HepG2 (cell line): ENCODE results near the gene RPS2. TPM values are rescaled to one million over a fixed set of nuclear protein-coding genes. Genes with fewer than 3 reads are reported as not detected.

ENCODE experiments used
- AGO2 ChIP-seq: fragments of 200-400 bp; formaldehyde crosslinking; optimal IDR thresholded peaks from 2 replicates; pipeline ENCODE3; 2017; ENCODE audit warnings: mild to moderate bottlenecking, low read depth, low read length, moderate library complexity
- AKAP8 ChIP-seq: sonication (generic); formaldehyde crosslinking; IDR thresholded peaks from 2 replicates; pipeline ENCODE4 v1.5.1; 2020; ENCODE audit warnings: mild to moderate bottlenecking, missing genetic modification reagents
- ASH2L ChIP-seq: fragments of 300-600, 200-600 bp; sonication (generic); IDR thresholded peaks from 2 replicates; pipeline ENCODE4 v1.7.0; 2017; ENCODE audit warnings: low read depth, mild to moderate bottlenecking, moderate library complexity, mixed read lengths, low read length; ENCODE audit not compliant: insufficient read length
- EZH2 ChIP-seq: conservative IDR thresholded peaks from 2 replicates; pipeline ENCODE4 v1.6.1; 2012; ENCODE audit warnings: mild to moderate bottlenecking, low read depth, low read length, moderate library complexity
- MXD4 ChIP-seq: IDR thresholded peaks from 2 replicates; pipeline ENCODE4 v1.6.1; 2016; ENCODE audit warnings: mild to moderate bottlenecking, missing biosample characterization, missing genetic modification reagents
- PRPF4 ChIP-seq: fragments of 200-400 bp; formaldehyde crosslinking; IDR thresholded peaks from 2 replicates; pipeline ENCODE4 v1.6.1; 2016; ENCODE audit warnings: low read length, low read depth; ENCODE audit not compliant: poor library complexity, severe bottlenecking
- SAFB2 ChIP-seq: sonication (generic); formaldehyde crosslinking; IDR thresholded peaks from 2 replicates; pipeline ENCODE4 v1.5.1; 2020; ENCODE audit warnings: missing genetic modification reagents, low read depth, mild to moderate bottlenecking, borderline replicate concordance
- SPEN ChIP-seq: sonication (generic); formaldehyde crosslinking; IDR thresholded peaks from 2 replicates; pipeline ENCODE4 v1.5.1; 2020; ENCODE audit warnings: low read depth, mild to moderate bottlenecking, missing genetic modification reagents
- STAG1 ChIP-seq: sonication (generic); formaldehyde crosslinking; IDR thresholded peaks from 2 replicates; pipeline ENCODE4 v1.4.0; 2020; ENCODE audit warnings: missing genetic modification reagents
- TMF1 ChIP-seq: sonication (generic); formaldehyde crosslinking; IDR thresholded peaks from 2 replicates; pipeline ENCODE4 v1.8.1; 2022; ENCODE audit warnings: low read depth, missing genetic modification reagents
- ZFX ChIP-seq: sonication (generic); formaldehyde crosslinking; IDR thresholded peaks from 2 replicates; pipeline ENCODE4 v1.4.0; 2020; ENCODE audit warnings: mild to moderate bottlenecking, low read depth, missing genetic modification reagents, moderate library complexity
- ZNF501 ChIP-seq: sonication (generic); formaldehyde crosslinking; IDR thresholded peaks from 2 replicates; pipeline ENCODE4 v1.5.1; 2020; ENCODE audit warnings: mild to moderate bottlenecking, moderate library complexity, missing genetic modification reagents
- ZNF572 ChIP-seq: sonication (generic); formaldehyde crosslinking; IDR thresholded peaks from 2 replicates; pipeline ENCODE4 v1.5.1; 2020; ENCODE audit warnings: mild to moderate bottlenecking, missing genetic modification reagents
- ZNF772 ChIP-seq: sonication (generic); formaldehyde crosslinking; IDR thresholded peaks from 2 replicates; pipeline ENCODE4 v1.5.0; 2020; ENCODE audit warnings: mild to moderate bottlenecking, missing genetic modification reagents
- ZNF788 ChIP-seq: sonication (generic); formaldehyde crosslinking; IDR thresholded peaks from 2 replicates; pipeline ENCODE4 v1.5.0; 2020; ENCODE audit warnings: mild to moderate bottlenecking, missing genetic modification reagents, borderline replicate concordance
- polyA plus RNA-seq, 8 experiments: library from polyadenylated mRNA; depleted of rRNA in 3 of 8; stranded (reverse) in 7 of 8; unstranded in 1 of 8; fragments of >200 nt; fragmentation: Illumina TruSeq in 4 of 8; extraction: Trizol in 4 of 8; gene quantifications; 2 replicates each; pipeline versions ENCODE4 v1.2.1 to v1.2.3, GENCODE V29; 2011 to 2016; ENCODE audit warnings: low read depth in 4 of 8, missing spikeins in 1 of 8, mixed read lengths in 1 of 8; ENCODE audit not compliant: insufficient read depth in 1 of 8
- total RNA-seq, 5 experiments: library from RNA; depleted of rRNA; stranded (reverse); fragments of >200 nt; fragmentation: Illumina TruSeq; extraction: Trizol; gene quantifications; 2 replicates each; pipeline ENCODE4 v1.2.3, GENCODE V29; 2016; ENCODE audit warnings: low read depth in 1 of 5
- TF ChIP-seq, protein P1 (sequence below): sonication (generic); formaldehyde crosslinking; IDR thresholded peaks from 2 replicates; pipeline ENCODE4 v1.5.1; 2020; ENCODE audit warnings: mild to moderate bottlenecking, missing genetic modification reagents, moderate library complexity
- TF ChIP-seq, protein P2 (sequence below): sonication (generic); formaldehyde crosslinking; IDR thresholded peaks from 2 replicates; pipeline ENCODE4 v1.5.0; 2020; ENCODE audit warnings: missing genetic modification reagents, mild to moderate bottlenecking, borderline replicate concordance
- TF ChIP-seq, protein P3 (sequence below): sonication (generic); formaldehyde crosslinking; IDR thresholded peaks from 2 replicates; pipeline ENCODE4 v1.9.0; 2022; ENCODE audit warnings: missing genetic modification reagents, mild to moderate bottlenecking, borderline replicate concordance
- TF ChIP-seq, protein P4 (sequence below): sonication (generic); formaldehyde crosslinking; IDR thresholded peaks from 2 replicates; pipeline ENCODE4 v1.4.0; 2020; ENCODE audit warnings: missing genetic modification reagents

Gene RPS2
- total and polyA plus RNA-seq, 2 of the 13 experiments (the other 11 are each of a cell fraction or from before 2014, with no cell fraction given), result 1,908 to 4,514 TPM

DNA sequence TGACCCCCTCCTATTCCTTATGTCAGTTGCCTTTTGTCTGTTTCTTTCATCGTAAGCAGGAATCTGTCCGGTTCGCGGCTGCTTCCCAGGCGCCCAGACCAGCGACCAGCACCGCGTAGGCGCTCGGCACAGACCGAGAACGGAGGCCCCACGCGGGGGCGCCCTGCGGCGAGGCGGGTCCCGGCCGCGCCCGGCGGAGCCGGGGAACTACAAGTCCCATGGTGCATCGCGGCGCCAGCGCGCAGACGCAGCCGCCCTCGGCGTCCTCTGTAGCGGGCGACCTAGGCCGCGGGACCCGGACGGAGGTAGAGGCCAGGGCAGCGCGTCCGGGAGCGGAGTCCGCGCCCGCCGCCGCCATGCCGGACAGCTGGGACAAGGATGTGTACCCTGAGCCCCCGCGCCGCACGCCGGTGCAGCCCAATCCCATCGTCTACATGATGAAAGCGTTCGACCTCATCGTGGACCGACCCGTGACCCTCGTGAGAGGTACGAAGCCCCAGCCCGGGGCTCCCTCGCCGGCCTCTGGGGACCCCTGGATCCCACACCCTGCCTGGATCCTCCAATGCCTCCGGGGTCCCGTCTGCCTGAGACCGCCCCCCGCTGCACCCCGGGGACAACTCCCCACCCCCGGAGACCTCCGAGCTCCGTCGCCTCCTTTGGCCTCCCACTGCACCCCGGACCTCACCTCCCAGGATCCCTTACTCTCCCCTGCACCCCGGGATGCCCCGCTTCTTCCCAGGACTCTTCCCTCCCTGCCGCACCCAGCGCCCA lies 5.2 kb downstream of the RPS2 start, which contains the start of gene NDUFB10 (continued):
- TF ChIP-seq, protein P1, sequence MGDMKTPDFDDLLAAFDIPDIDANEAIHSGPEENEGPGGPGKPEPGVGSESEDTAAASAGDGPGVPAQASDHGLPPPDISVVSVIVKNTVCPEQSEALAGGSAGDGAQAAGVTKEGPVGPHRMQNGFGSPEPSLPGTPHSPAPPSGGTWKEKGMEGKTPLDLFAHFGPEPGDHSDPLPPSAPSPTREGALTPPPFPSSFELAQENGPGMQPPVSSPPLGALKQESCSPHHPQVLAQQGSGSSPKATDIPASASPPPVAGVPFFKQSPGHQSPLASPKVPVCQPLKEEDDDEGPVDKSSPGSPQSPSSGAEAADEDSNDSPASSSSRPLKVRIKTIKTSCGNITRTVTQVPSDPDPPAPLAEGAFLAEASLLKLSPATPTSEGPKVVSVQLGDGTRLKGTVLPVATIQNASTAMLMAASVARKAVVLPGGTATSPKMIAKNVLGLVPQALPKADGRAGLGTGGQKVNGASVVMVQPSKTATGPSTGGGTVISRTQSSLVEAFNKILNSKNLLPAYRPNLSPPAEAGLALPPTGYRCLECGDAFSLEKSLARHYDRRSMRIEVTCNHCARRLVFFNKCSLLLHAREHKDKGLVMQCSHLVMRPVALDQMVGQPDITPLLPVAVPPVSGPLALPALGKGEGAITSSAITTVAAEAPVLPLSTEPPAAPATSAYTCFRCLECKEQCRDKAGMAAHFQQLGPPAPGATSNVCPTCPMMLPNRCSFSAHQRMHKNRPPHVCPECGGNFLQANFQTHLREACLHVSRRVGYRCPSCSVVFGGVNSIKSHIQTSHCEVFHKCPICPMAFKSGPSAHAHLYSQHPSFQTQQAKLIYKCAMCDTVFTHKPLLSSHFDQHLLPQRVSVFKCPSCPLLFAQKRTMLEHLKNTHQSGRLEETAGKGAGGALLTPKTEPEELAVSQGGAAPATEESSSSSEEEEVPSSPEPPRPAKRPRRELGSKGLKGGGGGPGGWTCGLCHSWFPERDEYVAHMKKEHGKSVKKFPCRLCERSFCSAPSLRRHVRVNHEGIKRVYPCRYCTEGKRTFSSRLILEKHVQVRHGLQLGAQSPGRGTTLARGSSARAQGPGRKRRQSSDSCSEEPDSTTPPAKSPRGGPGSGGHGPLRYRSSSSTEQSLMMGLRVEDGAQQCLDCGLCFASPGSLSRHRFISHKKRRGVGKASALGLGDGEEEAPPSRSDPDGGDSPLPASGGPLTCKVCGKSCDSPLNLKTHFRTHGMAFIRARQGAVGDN (CRISPR knock-in tag), result peak; percentile 87
- TF ChIP-seq, protein P2, sequence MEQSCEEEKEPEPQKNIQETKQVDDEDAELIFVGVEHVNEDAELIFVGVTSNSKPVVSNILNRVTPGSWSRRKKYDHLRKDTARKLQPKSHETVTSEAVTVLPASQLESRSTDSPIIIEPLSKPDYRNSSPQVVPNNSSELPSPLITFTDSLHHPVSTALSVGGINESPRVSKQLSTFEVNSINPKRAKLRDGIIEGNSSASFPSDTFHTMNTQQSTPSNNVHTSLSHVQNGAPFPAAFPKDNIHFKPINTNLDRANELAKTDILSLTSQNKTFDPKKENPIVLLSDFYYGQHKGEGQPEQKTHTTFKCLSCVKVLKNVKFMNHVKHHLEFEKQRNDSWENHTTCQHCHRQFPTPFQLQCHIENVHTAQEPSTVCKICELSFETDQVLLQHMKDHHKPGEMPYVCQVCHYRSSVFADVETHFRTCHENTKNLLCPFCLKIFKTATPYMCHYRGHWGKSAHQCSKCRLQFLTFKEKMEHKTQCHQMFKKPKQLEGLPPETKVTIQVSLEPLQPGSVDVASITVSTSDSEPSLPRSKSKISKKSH (CRISPR knock-in tag), result peak; percentile 66; the same call in 1 of the 2 replicates
- TF ChIP-seq ASH2L (peak; percentile 54), MXD4 (CRISPR knock-in tag) (peak; percentile 80), ZNF788 (peak; percentile 88; the same call in 1 of the 2 replicates), ZNF501 (CRISPR knock-in tag) (peak; percentile 85), STAG1 (CRISPR knock-in tag) (peak; percentile 57), ZFX (peak; percentile 99), EZH2 (no peak), AKAP8 (CRISPR knock-in tag) (peak; percentile 59; the same call in 1 of the 2 replicates), AGO2 (peak; percentile 54), TMF1 (CRISPR knock-in tag) (peak; percentile 81; the same call in 1 of the 2 replicates), PRPF4 (no peak), ZNF572 (peak; percentile 44; the same call in 1 of the 2 replicates), SAFB2 (peak; percentile 62; the same call in 1 of the 2 replicates), ZNF772 (peak; percentile 82; the same call in 1 of the 2 replicates), SPEN (CRISPR knock-in tag) (peak; percentile 94)
- TF ChIP-seq, protein P3, sequence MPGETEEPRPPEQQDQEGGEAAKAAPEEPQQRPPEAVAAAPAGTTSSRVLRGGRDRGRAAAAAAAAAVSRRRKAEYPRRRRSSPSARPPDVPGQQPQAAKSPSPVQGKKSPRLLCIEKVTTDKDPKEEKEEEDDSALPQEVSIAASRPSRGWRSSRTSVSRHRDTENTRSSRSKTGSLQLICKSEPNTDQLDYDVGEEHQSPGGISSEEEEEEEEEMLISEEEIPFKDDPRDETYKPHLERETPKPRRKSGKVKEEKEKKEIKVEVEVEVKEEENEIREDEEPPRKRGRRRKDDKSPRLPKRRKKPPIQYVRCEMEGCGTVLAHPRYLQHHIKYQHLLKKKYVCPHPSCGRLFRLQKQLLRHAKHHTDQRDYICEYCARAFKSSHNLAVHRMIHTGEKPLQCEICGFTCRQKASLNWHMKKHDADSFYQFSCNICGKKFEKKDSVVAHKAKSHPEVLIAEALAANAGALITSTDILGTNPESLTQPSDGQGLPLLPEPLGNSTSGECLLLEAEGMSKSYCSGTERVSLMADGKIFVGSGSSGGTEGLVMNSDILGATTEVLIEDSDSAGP (CRISPR knock-in tag), result peak; percentile 89
- TF ChIP-seq, protein P4, sequence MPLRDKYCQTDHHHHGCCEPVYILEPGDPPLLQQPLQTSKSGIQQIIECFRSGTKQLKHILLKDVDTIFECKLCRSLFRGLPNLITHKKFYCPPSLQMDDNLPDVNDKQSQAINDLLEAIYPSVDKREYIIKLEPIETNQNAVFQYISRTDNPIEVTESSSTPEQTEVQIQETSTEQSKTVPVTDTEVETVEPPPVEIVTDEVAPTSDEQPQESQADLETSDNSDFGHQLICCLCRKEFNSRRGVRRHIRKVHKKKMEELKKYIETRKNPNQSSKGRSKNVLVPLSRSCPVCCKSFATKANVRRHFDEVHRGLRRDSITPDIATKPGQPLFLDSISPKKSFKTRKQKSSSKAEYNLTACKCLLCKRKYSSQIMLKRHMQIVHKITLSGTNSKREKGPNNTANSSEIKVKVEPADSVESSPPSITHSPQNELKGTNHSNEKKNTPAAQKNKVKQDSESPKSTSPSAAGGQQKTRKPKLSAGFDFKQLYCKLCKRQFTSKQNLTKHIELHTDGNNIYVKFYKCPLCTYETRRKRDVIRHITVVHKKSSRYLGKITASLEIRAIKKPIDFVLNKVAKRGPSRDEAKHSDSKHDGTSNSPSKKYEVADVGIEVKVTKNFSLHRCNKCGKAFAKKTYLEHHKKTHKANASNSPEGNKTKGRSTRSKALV, result peak; percentile 87
